GM23248 (cell line): ENCODE data around the gene MYO7B. TPM values are rescaled to one million over a fixed set of nuclear protein-coding genes. Genes with fewer than 3 reads are reported as not detected.

Experiments used
- DNase-seq: peaks from one replicate; pipeline ENCODE4 v3.0.0-alpha.2; 2015
- H2AFZ ChIP-seq: fragments of 200-600 bp; sonication (generic); 2 replicates; pipeline ENCODE4 v1.6.1; 2016; ENCODE audit warnings: antibody characterized with exemption
- H3F3A ChIP-seq: fragments of 200-600 bp; sonication (generic); 2 replicates; pipeline ENCODE4 v1.6.1; 2016; ENCODE audit warnings: mild to moderate bottlenecking, antibody characterized with exemption, mixed run types; ENCODE audit not compliant: insufficient read depth
- H3K27ac ChIP-seq: fragments of 200-600 bp; sonication (generic); 2 replicates; pipeline ENCODE4 v1.5.1; 2016; ENCODE audit warnings: mild to moderate bottlenecking
- H3K27me3 ChIP-seq: fragments of 200-600 bp; sonication (generic); replicated peaks from 2 replicates; pipeline ENCODE4 v1.6.1; 2016; ENCODE audit warnings: mild to moderate bottlenecking; ENCODE audit not compliant: insufficient read depth
- H3K36me3 ChIP-seq: fragments of 200-600 bp; sonication (generic); 2 replicates; pipeline ENCODE4 v1.6.1; 2016; ENCODE audit warnings: low read depth, mild to moderate bottlenecking
- H3K4me1 ChIP-seq: fragments of 200-600 bp; sonication (generic); 2 replicates; pipeline ENCODE4 v1.6.1; 2016; ENCODE audit warnings: mild to moderate bottlenecking; ENCODE audit not compliant: insufficient read depth
- H3K4me2 ChIP-seq: fragments of 200-600 bp; sonication (generic); one replicate; pipeline ENCODE4 v1.6.1; 2016; ENCODE audit warnings: mild to moderate bottlenecking; ENCODE audit not compliant: unreplicated experiment
- H3K4me3 ChIP-seq: fragments of 200-600 bp; sonication (generic); 2 replicates; pipeline ENCODE4 v1.5.1; 2016; ENCODE audit warnings: mild to moderate bottlenecking
- H3K79me2 ChIP-seq: fragments of 200-600 bp; sonication (generic); 2 replicates; pipeline ENCODE4 v1.6.1; 2016; ENCODE audit warnings: mild to moderate bottlenecking; ENCODE audit not compliant: insufficient read depth
- H3K9ac ChIP-seq: fragments of 200-600 bp; sonication (generic); 2 replicates; pipeline ENCODE4 v1.6.1; 2016; ENCODE audit warnings: mild to moderate bottlenecking
- H3K9me2 ChIP-seq: fragments of 200-600 bp; sonication (generic); 2 replicates; pipeline ENCODE4 v1.6.1; 2016; ENCODE audit warnings: mixed run types, mild to moderate bottlenecking, moderate library complexity; ENCODE audit not compliant: insufficient read depth
- H3K9me3 ChIP-seq: fragments of 200-600 bp; sonication (generic); one replicate; pipeline ENCODE4 v1.6.1; 2017; ENCODE audit warnings: low read depth
- H4K20me1 ChIP-seq: fragments of 200-600 bp; sonication (generic); 2 replicates; pipeline ENCODE4 v1.6.0; 2016; ENCODE audit not compliant: insufficient read depth
- EZH2 ChIP-seq: fragments of 200-600 bp; sonication (generic); IDR thresholded peaks from 2 replicates; pipeline ENCODE4 v1.6.1; 2018; ENCODE audit warnings: antibody characterized with exemption, mild to moderate bottlenecking; ENCODE audit not compliant: insufficient read depth, poor library complexity, severe bottlenecking
- EZH2phosphoT487 ChIP-seq: fragments of 200-600 bp; sonication (generic); IDR thresholded peaks from 2 replicates; pipeline ENCODE4 v1.6.1; 2018; ENCODE audit warnings: antibody characterized with exemption, moderate library complexity, mild to moderate bottlenecking, low read depth; ENCODE audit not compliant: insufficient read depth
- WGBS, 2 experiments: methylation state at CpG; one replicate each; pipeline ENCODE4 v1.1.6; 2015 to 2017; ENCODE audit warnings: low lambda C conversion rate in 2 of 2, low coverage in 1 of 2; ENCODE audit errors: missing lambda C conversion rate in 2 of 2; 5-methylcytosine and 5-hydroxymethylcytosine counted together
- in situ Hi-C: fragments of 300-500 bp; cut with MboI; formaldehyde crosslinking; loops from 2 replicates; pipeline ENCODE4 v1.15.0; 2020
- polyA plus RNA-seq: library from polyadenylated mRNA; unstranded; fragments of >200 nt; fragmentation: Nextera tagmentation; extraction: Ambion mirVana; gene quantifications from 2 replicates; pipeline ENCODE4 v1.2.1, GENCODE V29; 2016
- total RNA-seq: library from RNA; depleted of rRNA; stranded (reverse); fragments of >200 nt; shearing (Covaris generic); gene quantifications from 2 replicates; pipeline ENCODE4 v1.2.3, GENCODE V29; 2014

Gene MYO7B
- total and polyA plus RNA-seq, 2 experiments from 2014 or later, result not detected

DNA sequence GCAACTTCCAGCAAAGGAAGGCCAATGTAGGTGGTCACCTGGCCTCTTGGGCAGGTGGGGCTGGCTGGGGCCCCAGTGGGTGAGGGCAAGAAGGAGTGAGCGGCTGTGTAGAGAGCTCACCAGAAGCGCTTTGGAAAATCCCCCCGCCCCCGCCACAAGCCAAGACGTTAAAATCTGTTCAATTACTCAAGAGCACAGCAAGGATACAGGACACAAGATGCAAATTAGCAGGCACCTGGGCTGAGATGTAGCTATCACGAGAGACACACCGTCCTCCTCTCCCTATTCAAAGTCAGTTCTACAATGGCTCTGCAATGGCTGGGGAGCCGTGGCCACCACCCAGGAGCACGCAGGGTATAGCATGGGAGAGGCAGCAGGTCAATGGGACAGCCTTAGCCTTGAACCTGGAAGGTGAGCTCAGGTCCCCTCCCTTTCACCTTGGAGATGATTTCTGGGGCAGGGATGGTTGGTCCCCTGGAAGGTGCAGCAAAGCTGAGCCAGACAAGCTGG, 72.0 kb downstream of the MYO7B start:
- no peak for TF ChIP-seq EZH2phosphoT487
- no peak for TF ChIP-seq EZH2
- Histone ChIP-seq H3K4me3 (no peak overlapping the region), H3K4me1 (no peaks in the 10 kb centered on the region), H3K79me2 (no peaks in the 10 kb centered on the region), H3K9me3 (no peaks in the 10 kb centered on the region), H2AFZ (no peak overlapping the region), H3F3A (no peaks in the 10 kb centered on the region), H3K36me3 (no peaks in the 10 kb centered on the region), H3K27me3 (no peaks in the 10 kb centered on the region), H3K9ac (no peak overlapping the region), H3K9me2 (no peaks in the 10 kb centered on the region), H4K20me1 (no peaks in the 10 kb centered on the region), H3K27ac (no peak overlapping the region), H3K4me2 (no peak overlapping the region)
- 89 to 90% methylated on average over 8 to 9 of the region's 9 CpGs for WGBS, 2 experiments
- in situ Hi-C loops, result no loop called here
- DNase-seq, result no peak

- no peaks in the 10 kb centered on the region for H3K9me3 ChIP-seq
- no peaks in the 10 kb centered on the region for H3K27me3 ChIP-seq
- H3K9ac ChIP-seq, result no peak overlapping the region
- H3K4me2 ChIP-seq, result no peak overlapping the region
- H3K27ac ChIP-seq, result no peak overlapping the region
- no peak for DNase-seq
- TF ChIP-seq EZH2phosphoT487 (no peak), EZH2 (no peak)
- H3K79me2 ChIP-seq, result no peaks in the 10 kb centered on the region
- H3K4me1 ChIP-seq, result no peaks in the 10 kb centered on the region
- in situ Hi-C loops, result no loop called here
- H4K20me1 ChIP-seq, result no peaks in the 10 kb centered on the region
- H3K4me3 ChIP-seq, result no peak overlapping the region
- H3K36me3 ChIP-seq, result no peaks in the 10 kb centered on the region
- no peak overlapping the region for H2AFZ ChIP-seq
- H3K9me2 ChIP-seq, result no peaks in the 10 kb centered on the region
- 74 to 77% methylated on average over 24 to 25 of the region's 25 CpGs for WGBS, 2 experiments
- no peaks in the 10 kb centered on the region for H3F3A ChIP-seq
Observed at GRCh38 chr2:127608061-127609030, 72.9 kb downstream of the MYO7B start.

DNA sequence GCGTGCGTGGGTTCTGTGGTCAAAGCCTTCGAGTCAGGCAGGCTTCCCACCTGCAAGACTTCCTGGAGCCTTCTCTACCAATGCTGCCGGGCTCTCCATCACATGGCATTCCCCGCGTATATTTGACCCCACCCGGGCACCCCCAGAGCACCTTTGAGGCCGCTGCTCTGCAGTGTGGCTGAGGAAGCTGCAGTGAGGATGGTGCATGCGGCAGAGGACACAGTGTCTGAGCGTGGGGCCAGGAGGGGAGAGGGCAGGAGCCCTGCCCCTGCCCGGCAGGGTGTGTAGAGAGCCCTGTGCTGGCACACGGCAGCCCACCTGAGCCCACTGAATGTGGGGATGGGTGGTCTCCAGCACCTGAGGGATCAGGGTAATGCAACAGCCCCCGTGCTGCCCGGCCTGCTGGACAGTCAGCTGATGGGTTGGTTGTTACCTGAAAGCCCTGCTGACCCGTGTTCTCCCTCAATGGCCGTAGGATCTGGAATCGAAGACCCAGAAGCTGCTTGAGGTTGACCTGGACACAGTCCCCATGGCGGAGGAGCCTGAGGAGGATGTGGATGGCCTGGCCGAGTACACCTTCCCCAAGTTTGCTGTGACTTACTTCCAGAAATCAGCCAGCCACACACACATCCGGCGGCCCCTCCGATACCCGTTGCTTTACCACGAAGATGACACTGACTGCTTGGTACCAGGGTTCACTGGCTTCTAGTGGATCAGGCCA, 73.7 kb downstream of the MYO7B start:
- Histone ChIP-seq H3K36me3 (no peaks in the 10 kb centered on the region), H3K4me1 (no peaks in the 10 kb centered on the region), H3K9me3 (no peaks in the 10 kb centered on the region), H4K20me1 (no peaks in the 10 kb centered on the region), H3K27me3 (no peaks in the 10 kb centered on the region), H3F3A (no peaks in the 10 kb centered on the region), H2AFZ (no peak overlapping the region), H3K4me3 (no peak overlapping the region), H3K27ac (no peak overlapping the region), H3K4me2 (no peak overlapping the region), H3K9me2 (no peaks in the 10 kb centered on the region), H3K9ac (no peak overlapping the region), H3K79me2 (no peaks in the 10 kb centered on the region)
- in situ Hi-C loops, result no loop called here
- 80 to 81% methylated on average over 23 to 24 of the region's 24 CpGs for WGBS, 2 experiments
- DNase-seq, result no peak
- TF ChIP-seq EZH2phosphoT487 (no peak), EZH2 (no peak)

GRCh38 chr2:127609818-127610217, 74.3 kb downstream of the MYO7B start:
- Histone ChIP-seq H3K9me3 (no peaks in the 10 kb centered on the region), H3K4me3 (no peak overlapping the region), H3K4me1 (peaks cover 6% of the 10 kb centered on the region), H3K4me2 (no peak overlapping the region), H3K79me2 (no peaks in the 10 kb centered on the region), H3K9me2 (no peaks in the 10 kb centered on the region), H2AFZ (no peak overlapping the region), H3K27ac (no peak overlapping the region), H3K27me3 (no peaks in the 10 kb centered on the region), H3K36me3 (no peaks in the 10 kb centered on the region), H3K9ac (no peak overlapping the region), H4K20me1 (no peaks in the 10 kb centered on the region), H3F3A (peaks cover 4% of the 10 kb centered on the region; the same call in 1 of the 2 replicates)
- in situ Hi-C loops, result no loop called here
- WGBS, 2 experiments, result 67 to 69% methylated on average over 8 of the region's 8 CpGs
- TF ChIP-seq EZH2 (no peak), EZH2phosphoT487 (no peak)
- DNase-seq, result no peak
